OCI-LY1 (cell line): ENCODE measurements around the gene RND3.

Experiments used
- H2AFZ ChIP-seq: fragments of 200-600 bp; sonication (generic), shearing (Covaris generic); 2 replicates; pipeline ENCODE4 v1.6.0; 2014; ENCODE audit warnings: antibody characterized with exemption, mild to moderate bottlenecking, low read length
- H3F3A ChIP-seq: fragments of 200-600 bp; sonication (generic), shearing (Covaris generic); 2 replicates; pipeline ENCODE4 v1.6.0; 2014; ENCODE audit warnings: mild to moderate bottlenecking, antibody characterized with exemption, low read length, moderate library complexity; ENCODE audit not compliant: insufficient read depth
- H3K27ac ChIP-seq: fragments of 200-600 bp; sonication (generic); 2 replicates; pipeline ENCODE4 v1.5.1; 2014; ENCODE audit warnings: low read length, mixed run types, mild to moderate bottlenecking, low read depth; ENCODE audit not compliant: poor library complexity, severe bottlenecking
- H3K27me3 ChIP-seq: fragments of 200-600 bp; sonication (generic); 2 replicates; pipeline ENCODE4 v1.6.0; 2014; ENCODE audit warnings: antibody characterized with exemption, mild to moderate bottlenecking, low read length, moderate library complexity; ENCODE audit not compliant: insufficient read depth
- H3K36me3 ChIP-seq: fragments of 200-600 bp; sonication (generic); 2 replicates; pipeline ENCODE4 v1.6.1; 2014; ENCODE audit warnings: mild to moderate bottlenecking, antibody characterized with exemption, low read length, moderate library complexity, mixed read lengths; ENCODE audit not compliant: insufficient read depth
- H3K4me1 ChIP-seq: fragments of 200-600 bp; sonication (generic); 2 replicates; pipeline ENCODE4 v1.5.1; 2014; ENCODE audit warnings: mild to moderate bottlenecking, low read length, moderate library complexity; ENCODE audit not compliant: insufficient read depth, severe bottlenecking
- H3K4me2 ChIP-seq: fragments of 200-600 bp; sonication (generic), shearing (Covaris generic); 2 replicates; pipeline ENCODE4 v1.6.1; 2014; ENCODE audit warnings: low read length
- H3K4me3 ChIP-seq: fragments of 200-600 bp; sonication (generic); 2 replicates; pipeline ENCODE4 v1.5.1; 2014; ENCODE audit warnings: low read length, low read depth, mild to moderate bottlenecking, mixed read lengths; ENCODE audit not compliant: poor library complexity, severe bottlenecking
- H3K79me2 ChIP-seq: fragments of 200-600 bp; shearing (Covaris generic); 2 replicates; pipeline ENCODE4 v1.6.1; 2016; ENCODE audit warnings: mixed run types, low read length, mixed read lengths; ENCODE audit not compliant: insufficient read depth
- H3K9ac ChIP-seq: fragments of 200-600 bp; sonication (generic), shearing (Covaris generic); 2 replicates; pipeline ENCODE4 v1.6.1; 2014; ENCODE audit warnings: mild to moderate bottlenecking, low read length, mixed read lengths
- H3K9me2 ChIP-seq: fragments of 200-600 bp; sonication (generic), shearing (Covaris generic); 2 replicates; pipeline ENCODE4 v1.6.1; 2014; ENCODE audit warnings: low read depth, mild to moderate bottlenecking, low read length, mixed read lengths
- H3K9me3 ChIP-seq: fragments of 200-600 bp; shearing (Covaris generic); 2 replicates; pipeline ENCODE4 v1.6.1; 2014; ENCODE audit warnings: low read length, mixed read lengths
- H4K20me1 ChIP-seq: fragments of 200-600 bp; sonication (generic), shearing (Covaris generic); 2 replicates; pipeline ENCODE4 v1.6.0; 2016; ENCODE audit warnings: mild to moderate bottlenecking, low read length; ENCODE audit not compliant: insufficient read depth
- CTCF ChIP-seq: fragments of 200-600 bp; sonication (generic), shearing (Covaris generic); IDR thresholded peaks from 2 replicates; pipeline ENCODE4 v1.5.1; 2017; ENCODE audit warnings: mild to moderate bottlenecking, antibody characterized with exemption, low read length, moderate library complexity, mixed read lengths
- EZH2 ChIP-seq: fragments of 200-600 bp; sonication (generic), shearing (Covaris generic); IDR thresholded peaks from 2 replicates; pipeline ENCODE4 v1.8.0; 2017; ENCODE audit warnings: borderline replicate concordance, mixed run types, mild to moderate bottlenecking, antibody characterized with exemption, low read length, moderate library complexity, mixed read lengths

The RND3 gene

DNA sequence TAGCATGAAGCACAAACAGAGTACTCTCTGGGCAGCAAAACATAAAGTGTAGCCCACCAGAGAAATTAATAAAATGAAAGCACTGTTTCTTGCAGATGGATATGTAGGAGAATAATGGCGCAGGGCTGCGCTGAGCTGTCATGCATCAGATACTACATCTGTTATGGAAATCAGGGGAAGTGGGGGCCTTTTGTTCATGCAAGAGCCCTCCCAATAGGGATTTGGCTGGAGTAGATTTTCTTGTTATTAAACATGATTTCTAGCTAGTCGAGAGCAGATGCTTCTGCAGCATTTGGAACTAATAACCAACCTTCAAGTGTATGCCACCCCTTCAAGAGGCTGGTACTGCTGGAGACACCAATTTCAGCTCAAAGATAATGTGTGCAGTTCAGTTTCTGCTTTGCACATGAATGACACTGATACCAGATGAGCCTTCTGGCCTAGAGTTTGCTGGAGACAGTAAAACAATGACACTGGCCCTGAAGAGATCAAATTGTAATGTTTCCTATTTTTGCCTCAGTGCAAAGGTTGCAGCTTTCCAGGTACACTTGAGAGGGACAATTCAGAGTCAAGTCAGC, 58.0 kb downstream of the RND3 start:
- no peaks in the 10 kb centered on the region for H3K9me2 ChIP-seq
- H3K79me2 ChIP-seq: no peaks in the 10 kb centered on the region
- no peak overlapping the region for H3K4me2 ChIP-seq
- no peaks in the 10 kb centered on the region for H3K36me3 ChIP-seq
- no peaks in the 10 kb centered on the region for H4K20me1 ChIP-seq
- H3K27ac ChIP-seq: no peak overlapping the region
- TF ChIP-seq EZH2: no peak
- no peak for TF ChIP-seq CTCF
- no peaks in the 10 kb centered on the region for H3K4me1 ChIP-seq
- H3K27me3 ChIP-seq: no peaks in the 10 kb centered on the region
- H2AFZ ChIP-seq: no peak overlapping the region
- no peak overlapping the region for H3K4me3 ChIP-seq
- no peaks in the 10 kb centered on the region for H3K9me3 ChIP-seq
- no peak overlapping the region for H3K9ac ChIP-seq
- no peaks in the 10 kb centered on the region for H3F3A ChIP-seq

- no peak overlapping the region for H3K4me3 ChIP-seq
These were observed 58.8 kb downstream of the RND3 start for GRCh38 chr2:150428641-150429040.

GRCh38 chr2:150427298-150427697, 60.2 kb downstream of the RND3 start:
- Histone ChIP-seq H3K9ac (no peak overlapping the region), H2AFZ (no peak overlapping the region), H3K4me1 (no peaks in the 10 kb centered on the region), H3F3A (no peaks in the 10 kb centered on the region), H3K9me2 (no peaks in the 10 kb centered on the region), H3K4me2 (no peak overlapping the region), H3K9me3 (no peaks in the 10 kb centered on the region), H3K79me2 (no peaks in the 10 kb centered on the region), H3K36me3 (no peaks in the 10 kb centered on the region), H3K27ac (no peak overlapping the region), H4K20me1 (no peaks in the 10 kb centered on the region), H3K4me3 (no peak overlapping the region), H3K27me3 (no peaks in the 10 kb centered on the region)
- TF ChIP-seq EZH2: no peak
- TF ChIP-seq CTCF: no peak

More at GRCh38 chr2:150428641-150429040, 58.8 kb downstream of the RND3 start:
- Histone ChIP-seq H3K27me3 (no peaks in the 10 kb centered on the region), H3K9ac (no peak overlapping the region), H2AFZ (no peak overlapping the region), H3K36me3 (no peaks in the 10 kb centered on the region), H3K9me2 (no peaks in the 10 kb centered on the region), H3F3A (no peaks in the 10 kb centered on the region), H3K4me1 (no peaks in the 10 kb centered on the region), H3K27ac (no peak overlapping the region), H3K4me2 (no peak overlapping the region), H3K9me3 (no peaks in the 10 kb centered on the region), H4K20me1 (no peaks in the 10 kb centered on the region), H3K79me2 (no peaks in the 10 kb centered on the region)
- TF ChIP-seq EZH2: no peak

DNA sequence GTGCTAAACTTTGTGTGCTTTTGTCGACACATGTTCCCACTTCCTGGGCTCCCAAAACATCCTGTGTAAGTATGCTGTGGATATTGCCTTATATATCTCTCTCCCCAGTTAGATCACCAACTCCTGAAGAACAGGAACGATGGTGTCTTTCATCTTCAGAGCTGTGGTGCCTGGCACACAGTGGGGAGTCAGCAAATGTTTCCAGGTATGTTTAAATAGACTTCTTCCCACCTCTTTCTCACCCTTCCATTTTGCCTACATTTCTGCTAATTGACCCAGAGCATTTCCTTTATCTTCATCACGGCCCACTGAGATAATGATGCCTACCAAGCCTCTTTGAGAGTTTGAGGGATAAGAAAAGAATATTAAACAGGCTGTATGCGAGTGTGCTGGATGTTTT, 60.7 kb downstream of the RND3 start:
- no peaks in the 10 kb centered on the region for H4K20me1 ChIP-seq
- no peak overlapping the region for H3K27ac ChIP-seq
- no peak overlapping the region for H3K4me3 ChIP-seq
- H3K4me2 ChIP-seq: no peak overlapping the region
- H3K9ac ChIP-seq: no peak overlapping the region
- no peaks in the 10 kb centered on the region for H3K9me2 ChIP-seq
- no peaks in the 10 kb centered on the region for H3K27me3 ChIP-seq
- no peak for TF ChIP-seq CTCF
- TF ChIP-seq EZH2: no peak
- H3K4me1 ChIP-seq: no peaks in the 10 kb centered on the region
- H2AFZ ChIP-seq: no peak overlapping the region
- no peaks in the 10 kb centered on the region for H3F3A ChIP-seq
- no peaks in the 10 kb centered on the region for H3K9me3 ChIP-seq
- H3K79me2 ChIP-seq: no peaks in the 10 kb centered on the region
- no peaks in the 10 kb centered on the region for H3K36me3 ChIP-seq
